Panc1 (cell line): Measurements from ENCODE around the gene MITF. TPM values are rescaled to one million over a fixed set of nuclear protein-coding genes. Genes with fewer than 3 reads are reported as not detected.

Experiments used
- ATAC-seq: fragments of 200-7000 bp; cut with Tn5 transposase; 2 replicates; pipeline ENCODE4 v1.9.1; 2020; ENCODE audit warnings: mild to moderate bottlenecking, moderate library complexity
- BruUV-seq: library from RNA; stranded (reverse); fragments of 400-500 nt; replicated peaks from 2 replicates; lab custom pipeline; 2021; lab: Mats Ljungman, UMichigan
- CTCF ChIA-PET: fragments of 300-600 bp; sonication (Branson Sonifier 250); formaldehyde crosslinking; loops from one replicate; lab custom pipeline; 2022; ENCODE audit warnings: antibody characterized with exemption; lab: Charles Lee
- POLR2A ChIA-PET: fragments of 300-600 bp; sonication (Branson Sonifier 250); formaldehyde crosslinking; loops from one replicate; lab custom pipeline; 2022; ENCODE audit warnings: antibody characterized with exemption; lab: Charles Lee
- DNase-seq: peaks from one replicate; pipeline ENCODE4 v3.0.0-alpha.2; 2010; ENCODE audit warnings: low read depth, low spot score
- H3K27ac ChIP-seq: 2 replicates; pipeline ENCODE4 v1.5.1; 2011; ENCODE audit warnings: mild to moderate bottlenecking, low read length, inconsistent platforms
- H3K27me3 ChIP-seq: fragments of 200-500 bp; sonication (Bioruptor generic); 2 replicates; pipeline ENCODE4 v1.6.0; 2014; ENCODE audit warnings: low read length, inconsistent platforms; ENCODE audit not compliant: control insufficient read depth, insufficient read depth
- H3K36me3 ChIP-seq: fragments of 200-500 bp; sonication (Bioruptor generic); 2 replicates; pipeline ENCODE4 v1.5.1; 2014; ENCODE audit warnings: inconsistent platforms, mild to moderate bottlenecking, low read length, moderate library complexity; ENCODE audit not compliant: control insufficient read depth, insufficient read depth
- H3K4me1 ChIP-seq: 2 replicates; pipeline ENCODE4 v1.5.1; 2011; ENCODE audit warnings: inconsistent platforms, mild to moderate bottlenecking, low read length, moderate library complexity; ENCODE audit not compliant: control insufficient read depth, insufficient read depth
- H3K4me3 ChIP-seq, 2 experiments: 2 replicates each; pipeline ENCODE4 v1.5.1; 2011 to 2012; ENCODE audit warnings: low read depth in 2 of 2, low read length in 2 of 2, mild to moderate bottlenecking in 2 of 2, inconsistent platforms in 1 of 2, moderate library complexity in 1 of 2
- H3K9me3 ChIP-seq: fragments of 200-500 bp; sonication (Bioruptor generic); 2 replicates; pipeline ENCODE4 v1.5.1; 2014; ENCODE audit warnings: low read depth, mild to moderate bottlenecking, inconsistent platforms, low read length, moderate library complexity; ENCODE audit not compliant: control insufficient read depth, insufficient read depth
- CTCF ChIP-seq: fragments of 450-650 bp; IDR thresholded peaks from 2 replicates; pipeline ENCODE4 v1.5.1; 2017; ENCODE audit warnings: mild to moderate bottlenecking
- POLR2AphosphoS5 ChIP-seq: IDR thresholded peaks from 2 replicates; pipeline ENCODE4 v1.6.1; 2012; ENCODE audit warnings: mild to moderate bottlenecking, low read depth, low read length, moderate library complexity
- REST ChIP-seq, 2 experiments: IDR thresholded peaks; 2 replicates each; pipeline ENCODE4 v1.6.1; 2011 to 2012; ENCODE audit warnings: low read depth in 2 of 2, control low read depth in 1 of 2, low read length in 1 of 2, mild to moderate bottlenecking in 1 of 2, moderate library complexity in 1 of 2; ENCODE audit not compliant: insufficient read depth in 1 of 2
- SIN3A ChIP-seq: IDR thresholded peaks from 2 replicates; pipeline ENCODE4 v1.6.1; 2012; ENCODE audit warnings: low read depth, mild to moderate bottlenecking, low read length, moderate library complexity, borderline replicate concordance; ENCODE audit not compliant: insufficient read depth
- TCF7L2 ChIP-seq: IDR thresholded peaks from 2 replicates; pipeline ENCODE4 v1.6.1; 2011; ENCODE audit warnings: mild to moderate bottlenecking, low read depth, low read length, inconsistent platforms
- in situ Hi-C: cut with HindIII; loops from 2 replicates; pipeline ENCODE4 v1.10.0; 2016; ENCODE audit warnings: low sequenced_read_pairs, low pct_unique_long_range_greater_than_20kb
- intact Hi-C: fragments of 100-400 bp; cut with micrococcal nuclease; formaldehyde crosslinking; loops from one replicate; pipeline ENCODE4 v1.10.0; 2022; ENCODE audit not compliant: unreplicated experiment
- total RNA-seq: library from RNA; stranded (reverse); gene quantifications from one replicate; pipeline ENCODE4 v1.2.1, GENCODE V29; 2021; ENCODE audit not compliant: unreplicated experiment

The MITF gene
- total RNA-seq, 1 experiment from 2014 or later, result 10.8 TPM

- in situ Hi-C loops (no loop called here), intact Hi-C loops (no loop called here)
- CTCF ChIA-PET, result no interaction called here
- H3K36me3 ChIP-seq, result no peaks in the 10 kb centered on the region
- no peaks in the 10 kb centered on the region for H3K9me3 ChIP-seq
- TF ChIP-seq CTCF (no peak), TCF7L2 (no peak), REST (IDR thresholded peaks at IDR 0.05; ENCODE audit: insufficient read depth in 1 of 2, low read depth in 2 of 2, low read length in 1 of 2) (no peak), SIN3A (no peak), POLR2AphosphoS5 (no peak)
- ATAC-seq (no peak), DNase-seq (no peak)
- no peaks in the 10 kb centered on the region for H3K27me3 ChIP-seq
- no TSS peak for BruUV-seq
- H3K27ac ChIP-seq, result no peak overlapping the region
- POLR2A ChIA-PET, result no interaction called here
- H3K4me1 ChIP-seq, result no peaks in the 10 kb centered on the region; the same call in 1 of the 2 replicates
- H3K4me3 ChIP-seq, result no peak overlapping the region
These were observed 41.9 kb upstream of the MITF start for GRCh38 chr3:69697381-69697780.

- intact Hi-C loops, result no loop called here
- CTCF ChIA-PET, result no interaction called here
These were observed 40.5 kb upstream of the MITF start for GRCh38 chr3:69698728-69699127.

More at GRCh38 chr3:69698728-69699127, 40.5 kb upstream of the MITF start:
- Histone ChIP-seq H3K4me3 (no peak overlapping the region), H3K27ac (no peak overlapping the region), H3K4me1 (no peaks in the 10 kb centered on the region), H3K27me3 (no peaks in the 10 kb centered on the region), H3K9me3 (no peaks in the 10 kb centered on the region), H3K36me3 (no peaks in the 10 kb centered on the region)
- no peak for DNase-seq
- TF ChIP-seq TCF7L2, result no peak
- no peak for TF ChIP-seq CTCF
- TF ChIP-seq REST (IDR thresholded peaks at IDR 0.05; ENCODE audit: insufficient read depth in 1 of 2, low read depth in 2 of 2, low read length in 1 of 2), result no peak
- TF ChIP-seq POLR2AphosphoS5, result no peak
- TF ChIP-seq SIN3A, result no peak
- no peak for ATAC-seq
- BruUV-seq, result no TSS peak
- in situ Hi-C loops, result no loop called here
- POLR2A ChIA-PET, result no interaction called here
